ENCODE data around the gene MBL2. TPM values are rescaled to one million over a fixed set of nuclear protein-coding genes. Genes with fewer than 3 reads are reported as not detected.

Gene MBL2
- total RNA-seq, 1 donor from 2014 or later, result not detected

- no peak for TF ChIP-seq CTCF (IDR thresholded peaks at IDR 0.05)
- H3K9me3 ChIP-seq, result no peaks in the 10 kb centered on the region
- H3K27ac ChIP-seq, result no peak overlapping the region
- H3K27me3 ChIP-seq, result no peaks in the 10 kb centered on the region
- no peaks in the 10 kb centered on the region for H3K4me1 ChIP-seq
- DNase-seq (ENCODE audit: low spot score in 2 of 2), result no peak
- no peak overlapping the region for H3K4me3 ChIP-seq
- intact Hi-C loops (cut with DNase I), result no loop called here
- H3K36me3 ChIP-seq, result no peaks in the 10 kb centered on the region
Observed at GRCh38 chr10:52783726-52784125, 11.1 kb upstream of the MBL2 start.

GRCh38 chr10:52782554-52782953 lies 10.0 kb upstream of the MBL2 start:
- H3K9me3 ChIP-seq, result no peaks in the 10 kb centered on the region
- no peak overlapping the region for H3K27ac ChIP-seq
- no peaks in the 10 kb centered on the region for H3K36me3 ChIP-seq
- no peak for TF ChIP-seq CTCF (IDR thresholded peaks at IDR 0.05)
- H3K27me3 ChIP-seq, result no peaks in the 10 kb centered on the region
- intact Hi-C loops (cut with DNase I), result no loop called here
- no peak for DNase-seq (ENCODE audit: low spot score in 2 of 2)
- H3K4me3 ChIP-seq, result no peak overlapping the region
- H3K4me1 ChIP-seq, result no peaks in the 10 kb centered on the region

- Histone ChIP-seq H3K27me3 (no peaks in the 10 kb centered on the region), H3K4me1 (no peaks in the 10 kb centered on the region), H3K9me3 (no peaks in the 10 kb centered on the region), H3K36me3 (no peaks in the 10 kb centered on the region), H3K27ac (no peak overlapping the region), H3K4me3 (no peak overlapping the region)
- intact Hi-C loops (cut with DNase I), result no loop called here
- DNase-seq (ENCODE audit: low spot score in 2 of 2), result no peak
- TF ChIP-seq CTCF (IDR thresholded peaks at IDR 0.05), result no peak
Observed at GRCh38 chr10:52780391-52781155, 8.0 kb upstream of the MBL2 start.

GRCh38 chr10:52779541-52780390 lies 7.2 kb upstream of the MBL2 start:
- TF ChIP-seq CTCF (IDR thresholded peaks at IDR 0.05), result peak; percentile 39 to 73 (median 48)
- DNase-seq (ENCODE audit: low spot score in 2 of 2), result no peak
- no peaks in the 10 kb centered on the region for H3K27me3 ChIP-seq
- no peaks in the 10 kb centered on the region for H3K36me3 ChIP-seq
- H3K27ac ChIP-seq, result no peak overlapping the region
- H3K9me3 ChIP-seq, result no peaks in the 10 kb centered on the region
- intact Hi-C loops (cut with DNase I), result no loop called here
- no peaks in the 10 kb centered on the region for H3K4me1 ChIP-seq
- H3K4me3 ChIP-seq, result no peak overlapping the region

- DNase-seq (ENCODE audit: low spot score in 2 of 2), result no peak
- H3K9me3 ChIP-seq, result no peaks in the 10 kb centered on the region
- peak in 1 of 3 experiments; percentile 26 for TF ChIP-seq CTCF (IDR thresholded peaks at IDR 0.05)
- no peak overlapping the region for H3K27ac ChIP-seq
- H3K4me1 ChIP-seq, result no peaks in the 10 kb centered on the region
- H3K27me3 ChIP-seq, result no peaks in the 10 kb centered on the region
- intact Hi-C loops (cut with DNase I), result no loop called here
- H3K4me3 ChIP-seq, result no peak overlapping the region
- no peaks in the 10 kb centered on the region for H3K36me3 ChIP-seq
Observed at GRCh38 chr10:52778511-52779392, 6.2 kb upstream of the MBL2 start.

All from ascending aorta (tissue), 2 donors.